ENCODE measurements around the gene ARIH2. TPM values are rescaled to one million over a fixed set of nuclear protein-coding genes. Genes with fewer than 3 reads are reported as not detected.

The ARIH2 gene
- total and polyA plus RNA-seq, 2 of the 8 experiments (the other 6 are each of a cell fraction or from before 2014, with no cell fraction given) = 72.9 to 136 TPM

DNA sequence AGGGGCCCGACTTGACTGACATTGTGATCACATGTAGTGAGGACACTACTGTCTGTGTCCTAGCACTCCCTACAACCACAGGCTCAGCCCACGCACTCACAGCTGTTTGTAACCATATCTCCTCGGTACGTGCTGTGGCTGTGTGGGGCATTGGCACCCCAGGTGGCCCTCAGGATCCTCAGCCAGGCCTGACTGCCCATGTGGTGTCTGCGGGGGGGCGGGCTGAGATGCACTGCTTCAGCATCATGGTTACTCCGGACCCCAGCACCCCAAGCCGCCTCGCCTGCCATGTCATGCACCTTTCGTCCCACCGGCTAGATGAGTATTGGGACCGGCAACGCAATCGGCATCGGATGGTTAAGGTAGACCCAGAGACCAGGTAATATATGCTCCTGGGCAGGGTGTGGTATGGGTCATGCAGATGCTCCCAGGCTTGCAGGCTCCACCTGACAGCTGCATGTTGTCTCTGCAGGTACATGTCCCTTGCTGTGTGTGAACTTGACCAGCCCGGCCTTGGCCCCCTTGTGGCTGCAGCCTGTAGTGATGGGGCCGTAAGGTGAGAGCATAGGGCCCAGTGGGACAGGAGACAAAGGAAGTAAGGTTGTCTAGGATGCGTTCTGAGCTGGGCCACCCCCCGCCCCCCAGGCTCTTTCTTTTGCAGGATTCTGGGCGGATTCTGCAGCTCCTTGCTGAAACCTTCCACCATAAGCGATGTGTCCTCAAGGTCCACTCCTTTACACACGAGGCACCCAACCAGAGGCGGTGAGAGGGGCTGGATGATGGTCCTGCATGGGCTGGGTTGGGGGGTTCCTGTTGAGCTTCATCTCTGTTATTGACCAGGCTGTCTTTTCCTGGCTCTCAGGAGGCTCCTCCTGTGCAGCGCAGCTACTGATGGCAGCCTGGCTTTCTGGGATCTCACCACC, 95.4 kb downstream of the ARIH2 start (continued):
- TF ChIP-seq SIN3A (conservative IDR thresholded peaks at IDR 0.05 in 1 of 2, IDR thresholded peaks at IDR 0.05 in 1 of 2; ENCODE audit: low read depth in 1 of 2, low read length in 2 of 2) (peak; percentile 42 to 73; a peak in 2 of 4 replicates), RBBP5 (IDR thresholded peaks at IDR 0.05; ENCODE audit: borderline replicate concordance, low read depth, low read length) (no peak), E2F6 (IDR thresholded peaks at IDR 0.05) (no peak), BCL11A (IDR thresholded peaks at IDR 0.05; ENCODE audit: low read depth in 2 of 2, low read length in 2 of 2) (no peak), NANOG (IDR thresholded peaks at IDR 0.05; ENCODE audit: insufficient read depth, low read depth, low read length, poor library complexity, severe bottlenecking) (no peak), ATF3 (IDR thresholded peaks at IDR 0.05; ENCODE audit: insufficient read depth, low read depth, low read length) (no peak), YY1 (IDR thresholded peaks at IDR 0.05; ENCODE audit: low read depth, low read length) (no peak), SP1 (IDR thresholded peaks at IDR 0.05; ENCODE audit: low read depth, low read length) (no peak), SIRT6 (IDR thresholded peaks at IDR 0.05; ENCODE audit: low read length) (no peak), HDAC2 (IDR thresholded peaks at IDR 0.05; ENCODE audit: borderline replicate concordance in 1 of 2, low read depth in 2 of 2, low read length in 2 of 2) (no peak), GABPA (IDR thresholded peaks at IDR 0.05; ENCODE audit: borderline replicate concordance, insufficient read depth, low read length) (peak; percentile 43; the same call in 1 of the 2 replicates), MAX (IDR thresholded peaks at IDR 0.05) (peak; percentile 58; the same call in 1 of the 2 replicates), CBX5 (IDR thresholded peaks at IDR 0.05; ENCODE audit: low read depth, low read length) (no peak), ASH2L (IDR thresholded peaks at IDR 0.05; ENCODE audit: low read length) (no peak), CEBPB (IDR thresholded peaks at IDR 0.05; ENCODE audit: low read depth, low read length) (no peak), TBP (IDR thresholded peaks at IDR 0.05; ENCODE audit: low read depth, low read length) (no peak)
- TF ChIP-seq, protein P1, sequence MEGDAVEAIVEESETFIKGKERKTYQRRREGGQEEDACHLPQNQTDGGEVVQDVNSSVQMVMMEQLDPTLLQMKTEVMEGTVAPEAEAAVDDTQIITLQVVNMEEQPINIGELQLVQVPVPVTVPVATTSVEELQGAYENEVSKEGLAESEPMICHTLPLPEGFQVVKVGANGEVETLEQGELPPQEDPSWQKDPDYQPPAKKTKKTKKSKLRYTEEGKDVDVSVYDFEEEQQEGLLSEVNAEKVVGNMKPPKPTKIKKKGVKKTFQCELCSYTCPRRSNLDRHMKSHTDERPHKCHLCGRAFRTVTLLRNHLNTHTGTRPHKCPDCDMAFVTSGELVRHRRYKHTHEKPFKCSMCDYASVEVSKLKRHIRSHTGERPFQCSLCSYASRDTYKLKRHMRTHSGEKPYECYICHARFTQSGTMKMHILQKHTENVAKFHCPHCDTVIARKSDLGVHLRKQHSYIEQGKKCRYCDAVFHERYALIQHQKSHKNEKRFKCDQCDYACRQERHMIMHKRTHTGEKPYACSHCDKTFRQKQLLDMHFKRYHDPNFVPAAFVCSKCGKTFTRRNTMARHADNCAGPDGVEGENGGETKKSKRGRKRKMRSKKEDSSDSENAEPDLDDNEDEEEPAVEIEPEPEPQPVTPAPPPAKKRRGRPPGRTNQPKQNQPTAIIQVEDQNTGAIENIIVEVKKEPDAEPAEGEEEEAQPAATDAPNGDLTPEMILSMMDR (IDR thresholded peaks at IDR 0.05; ENCODE audit: control extremely low read depth in 1 of 3, insufficient read depth in 1 of 3, low read depth in 1 of 3, low read length in 3 of 3) = peak in 2 of 3 experiments; percentile 77 to 93; a peak in 3 of 4 replicates

Measured in H1 (cell line).